Measurements from ENCODE around the gene GABBR2.
"Not testable (repeated sequence)": the region's sequence is repeated elsewhere in the genome, so short reads cannot be mapped to it uniquely, and the experiment has no call there.

GABBR2 gene

GRCh38 chr9:98591696-98592095, 117.0 kb downstream of the GABBR2 start:
- no peak for DNase-seq

DNA sequence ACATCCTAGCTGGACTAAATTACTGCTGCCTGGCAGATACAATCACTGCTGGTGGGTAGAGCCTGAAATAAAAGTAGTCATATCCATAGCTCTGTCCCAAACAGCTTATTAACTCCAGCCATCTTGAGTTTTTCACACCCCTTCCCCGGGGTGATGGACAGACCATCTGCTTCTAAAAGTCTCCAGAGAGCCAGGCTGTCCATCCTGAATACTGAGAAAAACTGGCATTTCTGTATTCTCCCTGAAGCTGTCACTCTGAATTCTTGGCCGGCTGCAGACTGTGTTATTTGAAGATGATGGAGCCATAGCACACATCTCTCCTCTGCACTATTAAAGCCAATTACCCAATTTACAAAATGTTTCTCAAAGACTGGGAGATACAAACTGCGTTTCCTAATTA, 118.6 kb downstream of the GABBR2 start:
- no peak for DNase-seq

- no peak for DNase-seq
Observed at GRCh38 chr9:98589102-98589501, 119.6 kb downstream of the GABBR2 start.

- not testable (repeated sequence) for DNase-seq
Observed at GRCh38 chr9:98584853-98585438, 123.8 kb downstream of the GABBR2 start.

- no peak for DNase-seq
Observed at GRCh38 chr9:98584059-98584458, 124.7 kb downstream of the GABBR2 start.

GRCh38 chr9:98583417-98583816, 125.3 kb downstream of the GABBR2 start:
- no peak for DNase-seq

GRCh38 chr9:98580956-98581355, 127.8 kb downstream of the GABBR2 start:
- no peak for DNase-seq

GRCh38 chr9:98579700-98580099, 129.0 kb downstream of the GABBR2 start:
- no peak for DNase-seq

DNA sequence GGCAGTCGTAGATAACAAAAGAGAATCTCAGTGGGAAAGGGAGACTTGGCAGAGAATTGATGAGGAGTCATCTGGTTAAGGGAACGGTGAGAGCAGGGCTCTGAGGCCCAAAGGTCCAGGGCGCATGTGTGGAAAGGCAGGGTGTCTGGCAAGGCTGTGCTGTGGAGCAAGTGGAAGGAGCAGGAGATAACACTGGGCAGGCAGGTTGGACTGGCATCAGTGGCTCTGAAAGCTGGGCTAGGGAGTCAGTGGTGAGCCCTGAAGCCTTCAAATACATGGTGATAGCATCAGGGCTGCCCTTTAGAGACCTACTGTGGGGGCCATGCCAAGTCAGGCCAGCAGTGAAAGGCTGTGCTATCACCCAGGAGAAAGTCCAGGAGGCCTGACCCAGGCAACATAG, 131.3 kb downstream of the GABBR2 start:
- DNase-seq = no peak

DNA sequence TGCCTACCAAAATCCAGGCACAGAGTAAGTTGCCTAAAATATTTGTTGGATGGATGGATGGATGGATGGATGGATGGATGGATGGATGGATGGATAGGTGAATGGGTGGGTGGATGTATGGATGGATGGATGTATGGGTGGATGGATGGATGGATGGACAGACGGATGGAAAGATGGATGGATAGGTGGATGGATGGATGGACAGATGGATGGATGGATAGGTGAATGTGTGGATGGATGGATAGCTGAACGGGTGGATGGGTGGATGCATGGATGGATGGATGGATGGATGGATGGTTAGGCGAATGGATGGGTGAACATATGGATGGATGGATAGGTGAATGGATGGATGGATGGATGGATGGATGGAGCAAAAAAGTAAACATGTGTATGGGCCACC, 131.9 kb downstream of the GABBR2 start:
- DNase-seq = no peak

DNA sequence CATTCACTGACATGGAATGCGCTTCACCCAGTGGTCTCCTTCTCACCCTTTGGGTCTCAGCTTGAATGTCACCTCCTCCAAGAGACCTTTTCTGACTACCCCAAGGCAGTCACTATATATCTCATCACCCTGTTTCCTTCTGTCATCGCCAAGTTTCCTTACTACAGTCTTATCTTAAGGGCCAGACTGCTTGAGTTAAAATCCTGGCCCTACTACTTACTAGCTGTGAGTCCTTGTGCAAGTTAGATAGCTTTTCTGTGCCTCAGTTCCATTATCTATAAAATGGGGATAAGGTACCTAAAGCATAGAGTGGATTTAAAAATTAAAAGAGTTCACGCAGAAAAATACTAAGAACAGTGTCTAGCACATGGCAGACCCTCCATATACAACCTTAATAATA, 132.4 kb downstream of the GABBR2 start:
- no peak for DNase-seq

DNA sequence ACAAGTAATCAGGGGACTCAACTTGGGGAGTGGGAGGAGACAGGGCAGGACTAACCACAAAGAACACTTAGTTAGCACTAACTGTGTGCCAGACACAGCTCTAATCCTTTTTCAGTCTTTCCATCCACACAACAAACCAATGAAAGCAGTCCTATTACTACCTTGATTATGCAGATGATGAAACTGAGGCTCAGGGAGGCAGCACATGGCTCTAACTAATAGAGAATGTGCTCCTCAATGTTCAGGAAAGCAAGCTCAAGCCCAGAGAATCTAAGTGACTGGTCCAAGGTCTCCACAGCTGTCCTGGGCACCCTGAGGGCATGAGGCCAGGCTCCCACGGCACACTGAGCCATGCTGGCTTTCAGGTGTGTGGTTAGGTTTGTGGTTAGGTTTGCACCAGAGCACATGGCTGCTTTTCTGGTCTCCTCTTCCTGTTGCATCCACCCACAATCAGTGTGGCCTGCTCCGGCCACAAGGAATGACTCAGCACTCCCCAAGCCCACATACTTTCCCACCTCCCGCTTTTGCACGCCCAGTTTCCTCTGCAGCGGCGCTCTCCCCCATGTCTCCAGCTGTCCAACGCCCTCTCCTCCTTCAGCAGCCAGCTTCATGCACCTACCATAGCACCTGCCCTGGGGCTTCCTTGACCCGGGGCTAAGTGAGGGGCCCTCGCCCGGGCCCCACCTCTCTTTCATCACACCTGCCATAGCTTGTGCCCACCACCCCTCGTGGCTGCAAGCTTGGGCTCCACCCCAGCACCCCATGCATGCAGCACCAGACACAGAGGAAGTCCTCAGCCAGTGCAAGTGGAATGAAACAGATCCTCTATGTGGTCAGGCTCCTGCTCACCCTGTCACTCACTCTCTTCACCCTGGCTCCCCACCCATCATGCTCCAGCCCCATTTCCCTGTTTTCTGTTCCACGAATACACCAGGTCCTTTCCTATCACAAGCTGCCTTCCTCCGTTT, 133.1 kb downstream of the GABBR2 start:
- DNase-seq = peak; percentile 44

DNA sequence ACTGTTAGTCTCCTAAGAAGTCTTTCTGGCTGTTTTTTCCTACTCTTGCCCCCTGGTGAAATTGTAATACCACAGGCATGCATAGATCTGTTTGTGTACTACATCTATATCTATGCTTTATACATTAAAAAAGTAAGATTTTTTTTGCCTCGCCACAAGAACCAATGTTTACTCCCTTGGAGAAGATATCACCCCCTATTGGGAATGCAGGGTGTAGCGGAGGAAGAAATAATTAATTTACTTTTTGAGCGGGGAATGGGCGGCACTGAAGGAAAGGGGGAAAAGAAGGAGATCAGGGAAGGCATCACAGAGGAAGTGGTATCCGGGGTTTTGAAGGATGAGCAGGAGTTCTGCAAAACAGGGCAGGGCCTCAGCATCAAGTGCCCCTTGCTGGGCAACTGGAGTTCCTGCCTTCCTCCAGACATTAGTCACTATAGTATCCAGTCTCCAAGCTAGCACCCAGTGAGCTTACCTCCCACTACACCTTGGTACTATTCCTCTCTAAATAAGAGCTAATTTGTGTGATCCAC, 134.9 kb downstream of the GABBR2 start:
- DNase-seq = no peak

DNA sequence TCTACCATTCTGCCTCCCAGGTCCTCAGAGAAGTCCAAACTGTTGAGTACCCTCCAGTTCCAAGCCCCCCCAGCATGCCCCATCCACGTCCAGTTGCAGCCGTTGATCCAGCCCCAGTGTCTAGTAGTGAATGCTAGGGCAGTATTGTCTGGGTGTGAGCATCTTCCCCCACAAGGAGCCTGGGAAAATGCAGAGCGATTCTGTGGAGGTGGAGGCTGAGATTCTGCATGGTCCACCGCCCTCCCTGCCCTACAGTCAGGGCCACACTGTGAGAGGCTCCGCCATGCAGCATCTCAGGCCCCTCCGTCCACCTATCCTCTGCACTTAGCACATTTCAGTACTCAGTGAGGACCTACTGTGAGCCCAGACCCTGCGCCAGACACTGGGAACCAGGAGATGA, 135.9 kb downstream of the GABBR2 start:
- no peak for DNase-seq

DNA sequence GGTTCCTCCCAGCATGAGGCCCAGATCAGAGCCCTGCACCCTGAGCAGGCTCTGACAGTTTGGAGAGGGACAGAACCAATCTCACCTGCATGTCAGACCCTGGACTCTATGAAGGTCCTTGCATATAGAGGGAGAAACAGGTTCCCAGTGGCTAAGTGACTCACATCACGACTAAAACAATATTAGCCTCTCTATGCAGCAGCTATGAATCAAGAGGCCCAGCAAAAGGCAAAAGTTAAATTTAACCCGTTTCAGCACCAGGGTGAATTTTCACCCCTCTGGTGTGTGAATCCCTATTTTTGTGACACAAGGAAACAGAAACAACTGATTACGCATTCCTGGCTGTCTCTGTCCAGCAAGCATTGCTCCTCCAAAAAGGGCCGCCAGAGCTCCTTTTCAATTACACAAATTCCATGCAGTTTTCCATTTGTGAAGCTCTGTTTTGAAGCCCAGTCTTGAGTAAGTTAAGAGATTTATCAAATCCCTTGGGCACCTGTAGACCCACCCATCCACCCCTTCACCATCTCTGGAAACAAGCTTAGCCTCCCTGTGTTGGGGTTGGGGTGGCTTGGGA, 136.6 kb downstream of the GABBR2 start:
- no peak for DNase-seq

GRCh38 chr9:98571643-98572042, 137.1 kb downstream of the GABBR2 start:
- no peak for DNase-seq

DNA sequence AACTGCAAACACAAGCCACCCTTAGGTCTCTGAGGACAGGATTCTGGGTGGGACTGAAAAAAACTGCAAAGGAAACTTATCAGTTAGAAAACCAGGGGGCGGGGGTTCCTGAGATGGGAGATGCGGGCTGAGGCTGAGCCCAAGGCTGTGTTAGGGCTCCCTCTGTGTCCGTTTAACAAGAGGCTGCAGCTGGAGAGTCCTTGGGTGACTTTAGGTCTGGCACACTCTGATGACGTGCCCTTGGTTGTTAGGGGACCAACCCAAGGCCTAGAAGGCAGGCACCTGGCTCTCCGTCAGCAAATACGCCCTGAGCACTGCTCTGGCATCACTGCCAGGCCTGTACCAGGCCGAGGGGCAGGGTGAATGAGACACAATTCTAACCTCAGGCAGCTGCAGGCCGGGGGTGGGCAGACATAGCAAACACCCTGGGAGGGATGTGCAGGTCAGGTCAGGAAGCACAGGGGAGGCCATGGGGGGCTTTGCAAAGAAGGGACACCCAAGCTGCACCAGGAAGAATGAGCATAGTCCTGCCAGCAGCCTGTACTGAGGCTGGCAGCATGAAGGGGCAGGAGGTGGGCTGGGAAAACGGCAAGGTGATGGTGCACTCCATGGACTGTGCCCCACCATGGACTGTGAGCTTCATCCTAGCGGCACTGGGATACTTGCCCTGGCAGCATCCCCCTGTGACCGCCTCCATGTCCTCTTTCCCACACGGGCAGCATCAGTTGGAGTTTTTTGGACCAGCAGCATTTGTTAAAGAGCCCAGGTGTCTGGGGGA, 137.9 kb downstream of the GABBR2 start:
- no peak for DNase-seq

DNA sequence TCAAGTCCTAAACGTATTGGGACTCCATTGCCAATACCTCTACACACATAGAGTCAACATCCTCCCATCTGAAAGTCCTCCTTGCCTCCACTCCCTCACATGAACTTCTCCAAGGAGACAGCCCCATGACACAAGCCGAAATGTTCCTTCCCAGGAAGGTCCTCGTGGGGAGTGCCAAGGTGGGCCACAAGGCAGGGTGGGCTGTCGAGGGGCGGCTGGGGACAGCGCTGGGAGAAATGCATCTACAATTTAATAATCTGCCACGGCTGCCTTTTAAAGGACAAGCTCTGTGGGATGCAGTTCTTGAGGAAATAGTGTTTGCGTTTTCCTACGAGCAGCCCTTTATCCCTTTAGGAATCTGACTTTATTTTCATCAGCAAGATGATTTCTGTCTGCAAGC, 138.7 kb downstream of the GABBR2 start:
- no peak for DNase-seq

DNA sequence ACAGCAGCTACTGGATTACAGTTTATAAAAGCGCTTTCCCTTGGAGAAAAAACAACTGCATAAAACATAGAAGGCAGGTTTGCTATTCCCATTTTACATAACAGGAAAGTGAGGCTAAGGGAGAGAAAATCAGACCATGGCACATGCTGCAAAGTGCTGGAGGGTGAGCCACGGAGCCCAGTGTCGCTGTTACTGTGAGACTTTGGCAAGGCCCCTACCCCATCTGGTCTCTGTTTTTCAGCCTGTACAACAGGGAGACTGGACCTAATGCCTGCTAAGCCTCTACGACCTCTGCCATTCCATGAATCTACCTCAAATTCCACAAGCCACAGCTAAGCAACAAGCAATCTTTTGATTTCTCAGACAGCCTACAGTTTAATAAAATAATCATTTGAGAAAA, 139.2 kb downstream of the GABBR2 start:
- no peak for DNase-seq

- no peak for DNase-seq
Observed at GRCh38 chr9:98568909-98569469, 139.7 kb downstream of the GABBR2 start.

GRCh38 chr9:98568234-98568908, 140.4 kb downstream of the GABBR2 start:
- DNase-seq = no peak
